Fibroblast of skin of left quadriceps (primary cell): Measurements from ENCODE around the gene GCC2.
"Not testable (repeated sequence)": the region's sequence is repeated elsewhere in the genome, so short reads cannot be mapped to it uniquely, and the experiment has no call there.

ENCODE experiments used
- DNase-seq, 2 experiments: peaks; one replicate each; pipeline ENCODE4 v3.0.0-alpha.2; 2013; ENCODE audit warnings: low read depth in 2 of 2

GCC2 gene

GRCh38 chr2:108448678-108449409, at the start of gene GCC2:
Gene GCC2, plus strand, starts transcription at chr2:108449206. Its CDS starts 69 bp downstream, at chr2:108449275.
- DNase-seq: peak; percentile 76 to 78

GRCh38 chr2:108399479-108399878, 49.5 kb upstream of the GCC2 start:
- DNase-seq: no peak

- no peak for DNase-seq
These were observed 47.2 kb upstream of the GCC2 start for GRCh38 chr2:108401800-108402199.

DNA sequence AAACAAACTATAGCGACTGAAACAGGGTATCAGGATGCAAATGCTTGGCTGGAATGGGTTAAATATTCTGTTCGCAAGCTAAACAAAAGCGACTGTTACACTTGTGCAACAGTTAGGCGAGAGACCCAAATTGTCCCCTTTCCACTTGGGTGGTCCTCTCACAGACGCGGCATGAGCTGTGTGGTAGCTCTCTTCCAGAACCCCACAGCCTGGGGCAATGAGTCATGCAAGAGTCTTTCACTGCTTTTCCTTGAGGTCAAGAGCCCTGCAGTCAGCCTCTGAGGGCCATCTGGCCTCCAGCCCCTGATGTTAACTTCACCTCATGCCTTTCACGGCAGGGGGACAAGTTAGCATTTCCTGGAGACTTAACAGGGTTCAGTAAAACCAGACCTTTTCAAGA, 45.5 kb upstream of the GCC2 start:
- peak; percentile 17 to 34 for DNase-seq

GRCh38 chr2:108404784-108405397, 44.1 kb upstream of the GCC2 start:
- DNase-seq: no peak

DNA sequence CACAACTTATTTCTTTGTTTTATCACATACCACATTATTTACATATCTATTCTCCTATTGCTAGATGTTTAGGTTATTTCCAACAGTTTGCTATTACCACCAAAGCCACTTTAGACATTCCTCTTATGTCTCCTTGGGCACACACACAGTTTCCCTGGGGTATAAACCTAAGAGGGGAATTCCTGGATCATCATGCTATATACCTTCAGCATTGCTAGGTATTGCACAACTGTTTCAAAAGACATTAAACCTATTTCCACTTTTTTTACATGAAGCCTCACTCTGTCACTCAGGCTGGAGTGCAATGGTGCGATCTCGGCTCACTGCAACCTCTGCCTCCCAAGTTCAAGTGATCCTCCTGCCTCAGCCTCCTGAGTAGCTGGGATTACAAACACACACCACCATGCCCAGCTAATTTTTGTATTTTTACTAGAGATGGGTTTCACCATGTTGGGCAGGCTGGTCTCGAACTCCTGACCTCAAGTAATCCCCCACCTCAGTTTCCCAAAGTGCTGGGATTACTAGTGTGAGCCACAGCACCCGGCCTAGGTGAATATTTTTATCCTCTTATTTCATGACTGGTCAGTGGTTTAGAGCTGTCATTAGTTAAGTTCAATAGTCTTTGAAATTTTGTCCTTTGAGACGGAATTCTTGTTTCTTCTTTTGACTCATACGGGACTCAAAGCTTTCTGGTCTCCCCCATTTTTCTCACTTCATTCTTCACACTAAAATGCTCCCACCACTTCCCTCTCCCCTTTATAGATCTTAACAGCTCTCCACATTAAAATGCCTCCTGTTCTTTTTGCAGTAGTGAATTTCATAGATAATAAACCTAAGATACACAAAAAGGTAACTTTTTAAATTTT, 40.9 kb upstream of the GCC2 start:
- no peak for DNase-seq

DNA sequence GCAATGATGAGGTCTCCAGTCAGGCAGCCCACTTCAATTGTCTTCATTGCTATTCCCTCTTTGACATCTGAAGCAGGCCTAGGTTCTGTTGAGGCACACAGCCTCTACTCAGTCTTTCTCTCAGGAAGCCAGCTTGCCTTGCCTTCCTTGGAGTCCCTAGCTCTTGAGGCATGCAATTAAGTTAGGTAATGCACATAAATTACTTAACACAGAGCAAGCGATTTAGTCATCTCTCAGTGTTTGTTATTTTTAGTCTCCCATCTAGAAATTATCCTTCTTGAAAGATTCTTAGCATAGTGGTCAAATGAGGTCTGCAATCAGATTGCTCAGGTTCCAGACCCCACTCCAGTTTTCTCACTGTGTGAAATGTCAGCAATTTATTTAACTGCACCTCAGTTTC, 39.2 kb upstream of the GCC2 start:
- DNase-seq: peak in 1 of 2 experiments; percentile 7

DNA sequence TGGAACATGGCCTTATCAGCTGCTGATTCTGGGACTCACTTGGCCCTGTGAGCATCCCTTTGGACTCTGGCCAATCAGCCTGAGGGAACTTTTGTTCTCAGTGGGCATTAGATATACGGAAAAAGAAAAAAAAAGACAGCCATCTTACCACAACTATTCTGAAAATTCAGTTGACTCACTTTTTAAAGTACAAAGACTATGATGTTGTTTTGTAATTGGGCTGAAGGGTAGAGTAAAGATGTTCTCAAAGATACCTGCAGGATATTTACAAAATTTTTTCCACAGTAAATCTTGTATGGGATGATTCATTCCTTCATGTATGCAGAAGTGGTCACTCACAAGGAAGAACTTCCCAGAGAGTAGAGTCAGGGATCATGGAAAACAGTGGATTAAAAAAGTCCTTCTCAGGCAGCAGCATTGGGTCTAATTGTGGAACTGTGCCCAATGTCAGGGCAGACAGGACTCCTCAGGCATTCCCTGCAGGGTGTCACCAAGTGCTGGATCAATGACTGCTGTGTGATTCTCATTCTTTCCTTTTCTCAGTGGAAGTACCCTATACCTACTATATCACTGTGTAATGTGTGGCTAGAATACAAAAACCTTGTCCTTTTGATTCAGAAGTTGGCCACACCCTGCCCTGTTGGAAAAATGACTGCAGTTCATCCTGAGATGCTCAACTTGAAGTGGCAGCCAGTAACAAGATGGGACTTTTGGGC, 35.9 kb upstream of the GCC2 start:
- peak; percentile 59 to 68 for DNase-seq

DNA sequence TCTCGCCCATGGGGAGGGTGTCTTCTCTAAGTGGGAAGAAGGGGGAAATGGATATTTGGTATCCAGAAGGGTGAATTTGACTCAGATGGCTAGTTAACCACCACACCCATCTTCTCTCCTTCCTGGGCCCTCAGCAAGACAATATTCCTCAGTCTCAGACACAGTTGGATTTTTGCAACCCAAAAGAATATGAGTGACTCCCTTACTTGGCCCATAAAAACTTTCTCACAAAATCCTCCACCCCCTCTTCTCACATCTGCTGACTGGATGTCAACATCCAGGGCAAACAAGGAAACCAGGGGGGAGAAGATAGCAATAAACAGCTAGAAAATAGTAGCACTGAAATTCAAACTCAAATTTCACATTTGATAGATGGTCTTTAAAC, 35.3 kb upstream of the GCC2 start:
- DNase-seq: no peak

GRCh38 chr2:108414256-108414876, 34.6 kb upstream of the GCC2 start:
- DNase-seq: no peak

DNA sequence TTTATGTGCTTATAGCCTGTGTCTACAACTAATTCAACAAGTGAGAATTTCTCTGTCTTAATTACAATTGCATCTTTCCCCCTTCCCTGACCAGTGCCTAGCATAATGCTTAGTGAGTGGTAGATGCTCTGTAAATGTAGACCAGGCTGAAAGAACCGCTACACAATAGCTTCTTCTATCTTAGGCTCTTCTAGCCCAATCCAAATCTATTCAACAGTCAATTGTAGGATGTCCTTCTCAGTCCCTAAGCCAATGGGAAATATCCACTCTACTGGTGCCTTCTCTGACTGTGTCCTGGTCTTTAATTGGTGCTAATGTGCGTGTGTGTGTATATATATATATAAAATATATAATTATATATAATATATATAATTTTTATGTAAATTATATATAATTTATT, 34.1 kb upstream of the GCC2 start:
- DNase-seq: no peak

DNA sequence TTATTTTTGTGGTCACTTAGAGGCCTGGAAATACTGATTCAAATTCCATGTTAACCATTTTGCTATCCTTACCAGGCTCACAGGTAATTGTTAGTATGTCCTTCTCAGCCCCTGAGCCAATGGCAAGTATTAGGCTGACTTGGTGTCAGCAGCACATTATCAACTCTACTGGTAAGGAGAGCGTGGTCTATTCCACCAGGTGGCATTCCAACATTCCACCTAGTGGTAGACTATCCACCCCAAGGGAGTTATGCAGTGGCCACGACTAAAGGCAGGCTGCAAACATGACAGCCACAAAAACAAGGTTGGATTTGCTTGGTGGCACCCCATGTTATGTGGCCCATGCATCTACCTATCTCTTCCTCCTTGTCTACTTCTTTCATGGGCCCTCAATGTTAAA, 31.8 kb upstream of the GCC2 start:
- DNase-seq: no peak

DNA sequence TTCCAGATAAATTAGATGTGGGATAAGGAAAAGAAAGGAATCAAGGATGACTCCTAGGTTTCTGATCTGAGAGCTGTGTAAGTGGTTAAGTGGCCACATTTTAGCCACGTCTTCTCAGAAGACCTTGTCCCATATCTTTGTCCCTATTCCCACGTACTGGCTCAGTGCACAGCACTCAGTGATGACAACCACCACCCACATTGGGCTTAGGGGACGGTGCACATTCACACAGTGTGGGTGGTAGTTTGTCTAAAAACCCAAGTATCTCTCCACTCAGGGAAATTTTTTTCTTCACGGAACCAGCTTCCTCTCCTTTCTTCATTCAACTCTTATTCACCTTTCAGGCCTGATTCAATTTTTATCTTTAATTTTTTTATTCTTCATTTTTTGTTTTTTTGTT, 30.6 kb upstream of the GCC2 start:
- no peak for DNase-seq

- no peak for DNase-seq
These were observed 25.9 kb upstream of the GCC2 start for GRCh38 chr2:108423067-108423466.

DNA sequence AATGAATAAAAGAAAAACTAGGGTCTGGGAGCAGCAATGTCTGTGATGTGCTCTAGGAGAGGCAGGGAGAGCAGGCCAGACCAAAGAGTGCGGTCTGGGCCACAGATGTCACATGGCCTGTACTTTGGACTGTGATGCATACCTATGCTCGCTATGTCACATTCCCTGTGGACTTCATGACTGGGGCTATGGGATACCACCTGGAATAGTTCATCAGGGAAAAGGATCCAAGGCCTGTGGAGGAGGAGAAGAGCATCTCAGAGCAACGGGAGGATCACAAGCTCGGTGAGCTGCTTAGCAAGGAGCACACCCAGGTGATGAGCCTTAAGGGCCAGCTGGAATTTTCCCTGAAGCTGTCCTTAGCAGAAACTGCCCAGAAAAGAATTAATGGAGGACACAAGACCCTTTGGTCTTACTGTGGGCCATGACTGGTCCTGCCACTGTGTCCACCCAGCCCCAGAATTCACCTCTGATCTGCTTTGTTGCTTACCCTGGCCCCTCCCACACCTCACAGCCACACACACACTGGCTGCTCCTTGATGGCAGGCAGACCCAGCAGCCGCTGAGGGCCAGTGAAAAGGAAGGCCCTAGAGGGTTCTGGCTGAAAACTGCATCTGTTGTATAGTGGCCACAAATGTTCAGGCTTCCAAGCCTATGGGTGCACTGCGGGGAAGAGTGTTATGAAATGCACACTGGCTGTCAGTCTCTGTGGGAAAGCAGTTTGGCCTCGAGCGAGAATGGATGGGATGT, 25.3 kb upstream of the GCC2 start:
- DNase-seq: no peak

DNA sequence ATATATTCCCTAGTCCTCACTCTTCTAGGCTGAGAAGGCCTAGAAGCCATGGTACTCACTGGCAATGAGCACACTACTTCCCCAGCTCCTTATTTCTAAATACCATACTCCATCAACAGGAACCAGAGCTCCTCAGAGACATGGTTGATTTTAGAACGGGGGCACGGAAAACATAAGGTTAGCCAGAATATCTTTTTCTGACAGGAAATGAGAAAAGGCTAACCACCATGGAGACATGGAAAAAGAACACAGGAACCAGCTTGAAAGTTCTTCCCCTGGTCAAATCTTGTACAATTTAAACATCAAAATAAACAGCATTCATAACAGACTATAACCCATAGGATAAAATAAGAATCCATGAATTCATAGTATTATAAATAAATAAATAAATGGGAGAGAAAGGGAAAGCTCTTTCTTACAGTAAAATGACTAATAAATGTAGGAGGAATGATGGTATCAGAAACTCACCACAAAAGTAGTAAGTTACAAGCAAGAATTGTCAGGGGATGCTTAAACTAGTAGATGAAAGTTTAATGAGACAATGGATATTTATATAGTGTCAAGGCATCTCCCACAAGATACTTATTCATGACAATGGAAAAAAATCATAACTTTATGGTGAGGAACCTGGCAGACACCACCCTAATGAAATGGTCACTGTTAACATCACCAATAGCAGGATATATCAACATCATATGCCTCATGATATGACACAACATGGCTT, 20.6 kb upstream of the GCC2 start:
- DNase-seq: no peak

- DNase-seq: not testable (repeated sequence)
These were observed 13.4 kb upstream of the GCC2 start for GRCh38 chr2:108435578-108435977.

GRCh38 chr2:108436976-108437375, 12.0 kb upstream of the GCC2 start:
- no peak for DNase-seq

DNA sequence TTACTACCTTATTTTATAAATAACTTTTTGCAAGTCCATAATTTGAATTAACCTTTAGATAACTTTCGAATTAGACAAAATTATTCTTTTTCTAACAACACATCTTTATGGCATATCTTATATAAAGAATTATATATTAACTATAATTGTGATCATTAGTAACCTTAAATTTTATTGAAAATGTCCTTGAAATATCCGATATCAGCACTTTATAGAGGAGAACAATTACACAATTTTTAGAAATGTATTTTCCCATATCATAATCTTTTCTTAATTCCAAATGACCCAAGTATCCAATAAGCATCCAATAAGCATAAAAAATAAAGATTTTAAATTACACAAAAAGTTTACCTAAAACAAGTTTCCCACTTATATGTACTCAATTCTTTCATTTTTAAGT, 7.3 kb upstream of the GCC2 start:
- no peak for DNase-seq
